Osteoblast (primary cell): ENCODE measurements around the gene XKR8. TPM values are rescaled to one million over a fixed set of nuclear protein-coding genes. Genes with fewer than 3 reads are reported as not detected.
A peak's percentile ranks its signal among the peaks of the same experiment; 100 is the strongest.

Experiments
- DNase-seq: peaks from one replicate; pipeline ENCODE4 v3.0.0; 2011; ENCODE audit warnings: low spot score, mixed read lengths; ENCODE audit not compliant: insufficient read length; ENCODE audit errors: missing footprints
- H2AFZ ChIP-seq: 2 replicates; pipeline ENCODE4 v1.6.0; 2011; ENCODE audit warnings: mild to moderate bottlenecking, low read length
- H3K27ac ChIP-seq: 2 replicates; pipeline ENCODE4 v1.5.1; 2011; ENCODE audit warnings: mild to moderate bottlenecking, low read depth, low read length, moderate library complexity
- H3K27me3 ChIP-seq: 2 replicates; pipeline ENCODE4 v1.6.0; 2012; ENCODE audit warnings: mild to moderate bottlenecking, control low read depth, inconsistent platforms, low read length, moderate library complexity; ENCODE audit not compliant: insufficient read depth
- H3K36me3 ChIP-seq: 2 replicates; pipeline ENCODE4 v1.5.1; 2011; ENCODE audit warnings: mild to moderate bottlenecking, low read length, control low read depth, moderate library complexity; ENCODE audit not compliant: insufficient read depth
- H3K4me1 ChIP-seq: 2 replicates; pipeline ENCODE4 v1.5.1; 2011; ENCODE audit warnings: mild to moderate bottlenecking, low read length, control low read depth, moderate library complexity; ENCODE audit not compliant: insufficient read depth
- H3K4me2 ChIP-seq: 2 replicates; pipeline ENCODE4 v1.6.0; 2011; ENCODE audit warnings: mild to moderate bottlenecking, low read length; ENCODE audit not compliant: insufficient read depth
- H3K4me3 ChIP-seq: fragments of 200-600 bp; sonication (generic); 3 replicates; pipeline ENCODE4 v1.5.1; 2012; ENCODE audit warnings: mild to moderate bottlenecking, low read length, inconsistent platforms; ENCODE audit not compliant: insufficient read depth
- H3K79me2 ChIP-seq: 2 replicates; pipeline ENCODE4 v1.6.0; 2012; ENCODE audit warnings: mild to moderate bottlenecking, low read length, control low read depth, inconsistent platforms; ENCODE audit not compliant: insufficient read depth
- H3K9me3 ChIP-seq: 2 replicates; pipeline ENCODE4 v1.5.1; 2011; ENCODE audit warnings: low read depth, low read length, control low read depth
- H4K20me1 ChIP-seq: 2 replicates; pipeline ENCODE4 v1.6.0; 2012; ENCODE audit warnings: mild to moderate bottlenecking, low read length, control low read depth; ENCODE audit not compliant: insufficient read depth
- CTCF ChIP-seq: IDR thresholded peaks from 2 replicates; pipeline ENCODE4 v1.5.1; 2011; ENCODE audit warnings: mild to moderate bottlenecking, low read depth, low read length, moderate library complexity; ENCODE audit errors: extremely low read depth
- total RNA-seq: library from RNA; depleted of rRNA; stranded (reverse); fragments of >200 nt; gene quantifications from 2 replicates; pipeline ENCODE4 v1.2.3, GENCODE V29; 2012

Gene XKR8
- total RNA-seq = 9.4 and 12.7 TPM in 2 replicates

- DNase-seq = peak; percentile 99
- H3K27ac ChIP-seq = peak within 1 kb of the TSS; percentile 72
- peaks cover 4% of the 10 kb centered on the region for H3K36me3 ChIP-seq
- H3K4me2 ChIP-seq = peak within 1 kb of the TSS; percentile 91
- no peaks in the 10 kb centered on the region for H3K9me3 ChIP-seq
- no peaks in the 10 kb centered on the region for H3K27me3 ChIP-seq
- peak within 1 kb of the TSS; percentile 98 for H2AFZ ChIP-seq
- H3K4me1 ChIP-seq = peaks cover 18% of the 10 kb centered on the region
- H3K79me2 ChIP-seq = peaks cover 37% of the 10 kb centered on the region
- no peaks in the 10 kb centered on the region for H4K20me1 ChIP-seq
- peak within 1 kb of the TSS; percentile 86 for H3K4me3 ChIP-seq
- peak; percentile 37 for TF ChIP-seq CTCF
These were observed at the start of gene XKR8 for GRCh38 chr1:27959792-27960603. Gene XKR8, plus strand, starts transcription at chr1:27959973. Its CDS starts 97 bp downstream, at chr1:27960070.

GRCh38 chr1:27912429-27912828 is 47.3 kb upstream of the XKR8 start:
- peaks cover 19% of the 10 kb centered on the region for H3K36me3 ChIP-seq
- no peak overlapping the region for H3K4me3 ChIP-seq
- H4K20me1 ChIP-seq = no peaks in the 10 kb centered on the region
- H3K9me3 ChIP-seq = peaks cover 4% of the 10 kb centered on the region
- H2AFZ ChIP-seq = no peak overlapping the region
- H3K79me2 ChIP-seq = peaks cover 17% of the 10 kb centered on the region
- no peak for DNase-seq
- H3K4me2 ChIP-seq = no peak overlapping the region
- no peaks in the 10 kb centered on the region for H3K27me3 ChIP-seq
- no peak for TF ChIP-seq CTCF
- H3K27ac ChIP-seq = no peak overlapping the region
- H3K4me1 ChIP-seq = peaks cover 5% of the 10 kb centered on the region

- H3K27ac ChIP-seq = peak overlapping the region; percentile 40
- peak overlapping the region; percentile 94 for H3K4me2 ChIP-seq
- peaks cover 17% of the 10 kb centered on the region for H3K79me2 ChIP-seq
- H3K9me3 ChIP-seq = peaks cover 4% of the 10 kb centered on the region
- H3K4me3 ChIP-seq = peak overlapping the region; percentile 49
- no peak for DNase-seq
- peaks cover 10% of the 10 kb centered on the region for H3K27me3 ChIP-seq
- H3K36me3 ChIP-seq = peaks cover 11% of the 10 kb centered on the region
- H3K4me1 ChIP-seq = peaks cover 5% of the 10 kb centered on the region
- no peak for TF ChIP-seq CTCF
- peak overlapping the region; percentile 100 for H2AFZ ChIP-seq
- H4K20me1 ChIP-seq = no peaks in the 10 kb centered on the region
These were observed 44.6 kb upstream of the XKR8 start for GRCh38 chr1:27915082-27915575.

GRCh38 chr1:27922272-27922671 is 37.5 kb upstream of the XKR8 start:
- Histone ChIP-seq H3K9me3 (no peaks in the 10 kb centered on the region), H3K4me1 (no peaks in the 10 kb centered on the region), H3K4me3 (no peak overlapping the region), H3K4me2 (no peak overlapping the region), H3K79me2 (no peaks in the 10 kb centered on the region), H3K27me3 (peaks cover 10% of the 10 kb centered on the region), H4K20me1 (no peaks in the 10 kb centered on the region), H3K36me3 (no peaks in the 10 kb centered on the region), H2AFZ (no peak overlapping the region), H3K27ac (no peak overlapping the region)
- TF ChIP-seq CTCF = no peak
- no peak for DNase-seq
